Panc1 (cell line): ENCODE measurements around the gene UVSSA. TPM values are rescaled to one million over a fixed set of nuclear protein-coding genes. Genes with fewer than 3 reads are reported as not detected.
A peak's percentile ranks its signal among the peaks of the same experiment; 100 is the strongest.

Experiments used
- ATAC-seq: fragments of 200-7000 bp; cut with Tn5 transposase; 2 replicates; pipeline ENCODE4 v1.9.1; 2020; ENCODE audit warnings: mild to moderate bottlenecking, moderate library complexity
- BruUV-seq: library from RNA; stranded (reverse); fragments of 400-500 nt; replicated peaks from 2 replicates; lab custom pipeline; 2021; lab: Mats Ljungman, UMichigan
- CTCF ChIA-PET: fragments of 300-600 bp; sonication (Branson Sonifier 250); formaldehyde crosslinking; loops from one replicate; lab custom pipeline; 2022; ENCODE audit warnings: antibody characterized with exemption; lab: Charles Lee
- POLR2A ChIA-PET: fragments of 300-600 bp; sonication (Branson Sonifier 250); formaldehyde crosslinking; loops from one replicate; lab custom pipeline; 2022; ENCODE audit warnings: antibody characterized with exemption; lab: Charles Lee
- DNase-seq: peaks from one replicate; pipeline ENCODE4 v3.0.0-alpha.2; 2010; ENCODE audit warnings: low read depth, low spot score
- H3K27ac ChIP-seq: 2 replicates; pipeline ENCODE4 v1.5.1; 2011; ENCODE audit warnings: mild to moderate bottlenecking, low read length, inconsistent platforms
- H3K27me3 ChIP-seq: fragments of 200-500 bp; sonication (Bioruptor generic); 2 replicates; pipeline ENCODE4 v1.6.0; 2014; ENCODE audit warnings: low read length, inconsistent platforms; ENCODE audit not compliant: control insufficient read depth, insufficient read depth
- H3K36me3 ChIP-seq: fragments of 200-500 bp; sonication (Bioruptor generic); 2 replicates; pipeline ENCODE4 v1.5.1; 2014; ENCODE audit warnings: inconsistent platforms, mild to moderate bottlenecking, low read length, moderate library complexity; ENCODE audit not compliant: control insufficient read depth, insufficient read depth
- H3K4me1 ChIP-seq: 2 replicates; pipeline ENCODE4 v1.5.1; 2011; ENCODE audit warnings: inconsistent platforms, mild to moderate bottlenecking, low read length, moderate library complexity; ENCODE audit not compliant: control insufficient read depth, insufficient read depth
- H3K4me3 ChIP-seq, 2 experiments: 2 replicates each; pipeline ENCODE4 v1.5.1; 2011 to 2012; ENCODE audit warnings: low read depth in 2 of 2, low read length in 2 of 2, mild to moderate bottlenecking in 2 of 2, inconsistent platforms in 1 of 2, moderate library complexity in 1 of 2
- H3K9me3 ChIP-seq: fragments of 200-500 bp; sonication (Bioruptor generic); 2 replicates; pipeline ENCODE4 v1.5.1; 2014; ENCODE audit warnings: low read depth, mild to moderate bottlenecking, inconsistent platforms, low read length, moderate library complexity; ENCODE audit not compliant: control insufficient read depth, insufficient read depth
- CTCF ChIP-seq: fragments of 450-650 bp; IDR thresholded peaks from 2 replicates; pipeline ENCODE4 v1.5.1; 2017; ENCODE audit warnings: mild to moderate bottlenecking
- POLR2AphosphoS5 ChIP-seq: IDR thresholded peaks from 2 replicates; pipeline ENCODE4 v1.6.1; 2012; ENCODE audit warnings: mild to moderate bottlenecking, low read depth, low read length, moderate library complexity
- REST ChIP-seq, 2 experiments: IDR thresholded peaks; 2 replicates each; pipeline ENCODE4 v1.6.1; 2011 to 2012; ENCODE audit warnings: low read depth in 2 of 2, control low read depth in 1 of 2, low read length in 1 of 2, mild to moderate bottlenecking in 1 of 2, moderate library complexity in 1 of 2; ENCODE audit not compliant: insufficient read depth in 1 of 2
- SIN3A ChIP-seq: IDR thresholded peaks from 2 replicates; pipeline ENCODE4 v1.6.1; 2012; ENCODE audit warnings: low read depth, mild to moderate bottlenecking, low read length, moderate library complexity, borderline replicate concordance; ENCODE audit not compliant: insufficient read depth
- TCF7L2 ChIP-seq: IDR thresholded peaks from 2 replicates; pipeline ENCODE4 v1.6.1; 2011; ENCODE audit warnings: mild to moderate bottlenecking, low read depth, low read length, inconsistent platforms
- in situ Hi-C: cut with HindIII; loops from 2 replicates; pipeline ENCODE4 v1.10.0; 2016; ENCODE audit warnings: low sequenced_read_pairs, low pct_unique_long_range_greater_than_20kb
- intact Hi-C: fragments of 100-400 bp; cut with micrococcal nuclease; formaldehyde crosslinking; loops from one replicate; pipeline ENCODE4 v1.10.0; 2022; ENCODE audit not compliant: unreplicated experiment
- total RNA-seq: library from RNA; stranded (reverse); gene quantifications from one replicate; pipeline ENCODE4 v1.2.1, GENCODE V29; 2021; ENCODE audit not compliant: unreplicated experiment

Gene UVSSA
- total RNA-seq, 1 experiment from 2014 or later = 23.4 TPM

- H3K9me3 ChIP-seq = no peaks in the 10 kb centered on the region
- CTCF ChIA-PET = interaction anchor here (0.6 kb wide), 1 partner anchor 779 kb away, joined by 4 read pairs; no protein-coding TSS in a partner anchor
- in situ Hi-C loops = no loop called here
- ATAC-seq (peak; percentile 64), DNase-seq (no peak)
- H3K4me3 ChIP-seq = no peak overlapping the region
- no peaks in the 10 kb centered on the region for H3K27me3 ChIP-seq
- POLR2A ChIA-PET = no interaction called here
- intact Hi-C loops = no loop called here
- no peaks in the 10 kb centered on the region for H3K4me1 ChIP-seq
- no peak for TF ChIP-seq SIN3A
- no peak for TF ChIP-seq CTCF
- TF ChIP-seq REST (IDR thresholded peaks at IDR 0.05; ENCODE audit: insufficient read depth in 1 of 2, low read depth in 2 of 2, low read length in 1 of 2) = no peak
- TF ChIP-seq TCF7L2 = no peak
- no peak for TF ChIP-seq POLR2AphosphoS5
- H3K36me3 ChIP-seq = no peaks in the 10 kb centered on the region
- BruUV-seq = no TSS peak
- H3K27ac ChIP-seq = no peak overlapping the region
These were observed 53.9 kb downstream of the UVSSA start for GRCh38 chr4:1400831-1401408.

- peak; percentile 32; the same call in 1 of the 2 replicates for ATAC-seq
- CTCF ChIA-PET = interaction anchor here (0.6 kb wide), 2 partner anchors 24 to 780 kb away, joined by 3 to 4 read pairs; no protein-coding TSS in a partner anchor
- BruUV-seq = no TSS peak
- Histone ChIP-seq H3K4me3 (no peak overlapping the region), H3K27ac (no peak overlapping the region), H3K27me3 (no peaks in the 10 kb centered on the region), H3K4me1 (no peaks in the 10 kb centered on the region), H3K9me3 (no peaks in the 10 kb centered on the region), H3K36me3 (no peaks in the 10 kb centered on the region)
- TF ChIP-seq SIN3A (no peak), POLR2AphosphoS5 (no peak), TCF7L2 (no peak), REST (IDR thresholded peaks at IDR 0.05; ENCODE audit: insufficient read depth in 1 of 2, low read depth in 2 of 2, low read length in 1 of 2) (no peak), CTCF (no peak)
- DNase-seq = no peak
- POLR2A ChIA-PET = interaction anchor here (0.6 kb wide), 1 partner anchor 100 kb away, joined by 7 read pairs; no protein-coding TSS in a partner anchor
- intact Hi-C loops = no loop called here
- in situ Hi-C loops = no loop called here
These were observed 54.5 kb downstream of the UVSSA start for GRCh38 chr4:1401409-1402020.
